ENCODE measurements around the gene CDK11A. TPM values are rescaled to one million over a fixed set of nuclear protein-coding genes. Genes with fewer than 3 reads are reported as not detected.

Gene CDK11A
- total RNA-seq, 1 donor from 2014 or later = 35.6 TPM

DNA sequence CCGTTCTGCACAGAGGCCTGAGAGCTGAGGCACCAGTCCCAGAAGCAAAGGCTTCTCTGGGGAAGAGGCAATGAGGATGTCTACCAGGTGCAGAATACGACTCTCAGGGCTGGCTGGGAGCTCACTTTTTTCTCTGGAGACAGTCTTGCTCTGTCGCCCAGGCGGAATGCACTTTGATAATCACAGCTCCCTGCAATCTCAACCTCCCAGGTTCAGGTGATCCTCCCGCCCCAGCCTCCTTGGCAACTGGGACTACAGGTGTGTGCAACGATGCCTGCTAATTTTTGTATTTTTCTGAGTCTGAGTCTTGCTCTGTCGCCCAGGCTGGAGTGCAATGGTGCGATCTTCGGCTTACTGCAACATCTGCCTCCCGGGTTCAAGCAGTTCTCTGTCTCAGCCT, 36.6 kb upstream of the CDK11A start:
- no peak overlapping the region for H3K27ac ChIP-seq
- no peak overlapping the region for H3K4me3 ChIP-seq
- H3K36me3 ChIP-seq = peaks cover 0 to 47% of the 10 kb centered on the region in 2 donors
- TF ChIP-seq POLR2AphosphoS5 (IDR thresholded peaks at IDR 0.05; ENCODE audit: insufficient read depth in 1 of 2, low read depth in 1 of 2) = no peak
- no peak for TF ChIP-seq POLR2A (IDR thresholded peaks at IDR 0.05)
- no peaks in the 10 kb centered on the region for H3K9me3 ChIP-seq
- DNase-seq (ENCODE audit: extremely low spot score in 2 of 2) = no peak
- no peaks in the 10 kb centered on the region for H3K27me3 ChIP-seq
- intact Hi-C loops (cut with DNase I) = no loop called here
- H3K4me1 ChIP-seq = peaks cover 16% of the 10 kb centered on the region

DNA sequence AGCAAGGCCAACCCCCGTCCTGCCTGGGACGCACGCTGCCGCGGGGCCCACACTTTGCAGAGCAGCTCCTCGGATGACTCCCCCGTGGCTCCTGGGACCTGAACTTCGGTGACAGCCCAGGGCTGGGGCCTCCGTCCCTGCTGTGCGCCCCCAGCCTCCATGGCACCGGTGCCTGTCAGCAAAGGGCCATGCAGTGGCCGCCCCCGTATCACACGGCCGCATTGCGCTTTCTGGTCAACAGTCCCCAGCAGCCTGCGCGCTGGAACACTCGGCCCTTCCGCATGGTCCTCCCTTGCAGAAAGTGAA, 36.1 kb upstream of the CDK11A start:
- peaks cover 0 to 51% of the 10 kb centered on the region in 2 donors for H3K36me3 ChIP-seq
- intact Hi-C loops (cut with DNase I) = no loop called here
- no peak overlapping the region for H3K4me3 ChIP-seq
- no peak overlapping the region for H3K27ac ChIP-seq
- no peak for TF ChIP-seq POLR2A (IDR thresholded peaks at IDR 0.05)
- no peak for TF ChIP-seq POLR2AphosphoS5 (IDR thresholded peaks at IDR 0.05; ENCODE audit: insufficient read depth in 1 of 2, low read depth in 1 of 2)
- TF ChIP-seq CTCF (IDR thresholded peaks at IDR 0.05) = no peak
- no peaks in the 10 kb centered on the region for H3K27me3 ChIP-seq
- no peaks in the 10 kb centered on the region for H3K9me3 ChIP-seq
- peaks cover 16% of the 10 kb centered on the region for H3K4me1 ChIP-seq
- no peak for DNase-seq (ENCODE audit: extremely low spot score in 2 of 2)

DNA sequence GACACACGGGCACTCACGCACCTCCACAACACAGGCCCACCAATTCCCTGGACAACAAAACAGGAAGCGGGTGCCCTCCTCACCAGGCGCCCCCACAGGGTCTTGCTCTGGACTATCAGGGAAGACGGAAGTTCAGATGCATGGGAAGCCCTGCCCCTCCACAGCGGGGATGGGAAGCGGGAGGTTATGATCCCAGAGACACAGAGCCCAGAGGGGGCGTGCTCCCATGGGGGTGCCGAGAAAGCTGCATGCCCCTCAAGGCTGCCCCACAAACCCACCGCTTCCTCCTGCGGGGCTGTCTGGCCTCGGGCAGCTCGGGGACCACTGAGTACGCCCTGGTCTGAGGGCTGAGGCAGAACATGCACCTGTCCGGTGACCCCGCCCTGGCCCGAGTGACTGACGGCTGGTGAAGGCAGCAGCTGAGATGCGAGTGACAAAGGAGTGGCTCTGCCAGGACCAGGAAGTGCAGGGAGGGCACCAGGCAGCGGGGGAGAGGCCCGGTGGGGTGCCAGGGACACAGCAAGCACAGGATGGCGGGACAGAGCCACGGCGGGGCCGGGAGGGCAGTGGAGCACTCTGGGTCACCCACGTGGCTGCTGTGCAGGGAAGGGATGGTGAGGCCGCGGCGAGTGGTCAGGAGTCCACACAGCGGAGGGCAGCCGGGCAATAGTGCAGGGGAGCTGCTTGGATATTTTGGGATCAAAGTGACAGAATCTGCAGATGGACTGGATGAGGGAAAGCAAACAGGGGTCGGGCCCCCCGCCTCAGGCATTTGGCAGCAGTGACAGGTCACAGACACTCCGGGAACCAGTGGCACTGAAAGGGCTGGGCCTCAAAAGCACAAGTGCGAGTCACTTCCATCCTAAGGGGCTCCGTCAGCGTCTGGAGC, 35.5 kb upstream of the CDK11A start:
- intact Hi-C loops (cut with DNase I) = no loop called here
- Histone ChIP-seq H3K27me3 (no peaks in the 10 kb centered on the region), H3K4me1 (peaks cover 16% of the 10 kb centered on the region), H3K36me3 (peaks cover 0 to 57% of the 10 kb centered on the region in 2 donors), H3K27ac (no peak overlapping the region), H3K9me3 (no peaks in the 10 kb centered on the region), H3K4me3 (no peak overlapping the region)
- no peak for DNase-seq (ENCODE audit: extremely low spot score in 2 of 2)
- TF ChIP-seq POLR2AphosphoS5 (IDR thresholded peaks at IDR 0.05; ENCODE audit: insufficient read depth in 1 of 2, low read depth in 1 of 2) = no peak

DNA sequence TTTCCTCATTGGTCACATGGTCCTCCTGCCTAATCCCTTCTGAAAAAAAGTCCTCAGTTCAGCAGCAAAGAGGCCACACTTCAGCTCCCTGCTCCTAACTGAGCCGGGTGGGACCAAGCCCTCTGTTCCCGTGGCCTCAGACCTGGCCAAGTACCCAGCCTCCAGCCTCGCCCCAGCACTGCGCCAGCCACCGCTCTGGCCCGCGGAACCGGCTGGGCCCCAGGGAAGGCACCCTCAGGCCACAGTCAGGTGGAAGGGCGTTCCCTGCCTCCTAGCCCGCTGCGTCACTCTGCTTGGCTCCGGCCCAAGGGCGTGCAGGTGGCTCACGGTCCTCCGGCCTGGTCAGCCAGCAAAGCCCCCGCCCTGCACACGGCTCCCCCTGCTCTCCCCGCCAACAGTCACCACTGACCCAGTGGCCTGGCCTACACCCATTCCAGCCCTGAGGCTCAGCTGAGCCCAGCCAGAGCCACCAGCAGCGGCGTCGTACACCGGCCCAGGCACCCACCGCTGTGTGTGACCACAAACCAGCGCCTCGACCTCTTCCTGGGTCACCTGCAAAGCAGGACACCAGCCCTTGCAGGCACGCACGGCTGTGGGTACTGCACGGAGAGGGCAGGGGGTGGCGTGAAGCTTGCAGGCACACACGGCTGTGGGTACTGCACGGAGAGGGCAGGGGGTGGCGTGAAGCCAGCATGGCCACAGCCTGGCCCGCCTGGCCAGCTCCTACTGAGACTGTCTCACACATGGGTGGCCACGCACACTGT, 34.7 kb upstream of the CDK11A start:
- Histone ChIP-seq H3K4me3 (no peak overlapping the region), H3K27me3 (no peaks in the 10 kb centered on the region), H3K9me3 (no peaks in the 10 kb centered on the region), H3K4me1 (peaks cover 16% of the 10 kb centered on the region), H3K27ac (no peak overlapping the region), H3K36me3 (peaks cover 0 to 65% of the 10 kb centered on the region in 2 donors)
- TF ChIP-seq POLR2A (IDR thresholded peaks at IDR 0.05) (no peak), CTCF (IDR thresholded peaks at IDR 0.05) (no peak), POLR2AphosphoS5 (IDR thresholded peaks at IDR 0.05; ENCODE audit: insufficient read depth in 1 of 2, low read depth in 1 of 2) (no peak)
- intact Hi-C loops (cut with DNase I) = no loop called here
- DNase-seq (ENCODE audit: extremely low spot score in 2 of 2) = peak in 1 of 2 donors; percentile 95

GRCh38 chr1:1758059-1758621, 34.0 kb upstream of the CDK11A start:
- no peaks in the 10 kb centered on the region for H3K9me3 ChIP-seq
- H3K36me3 ChIP-seq = peaks cover 0 to 73% of the 10 kb centered on the region in 2 donors
- H3K27ac ChIP-seq = no peak overlapping the region
- TF ChIP-seq POLR2A (IDR thresholded peaks at IDR 0.05) (no peak), CTCF (IDR thresholded peaks at IDR 0.05) (no peak)
- intact Hi-C loops (cut with DNase I) = no loop called here
- no peak overlapping the region for H3K4me3 ChIP-seq
- peaks cover 16% of the 10 kb centered on the region for H3K4me1 ChIP-seq
- DNase-seq (ENCODE audit: extremely low spot score in 2 of 2) = peak in 1 of 2 donors; percentile 87
- H3K27me3 ChIP-seq = no peaks in the 10 kb centered on the region

All from vagina (tissue), 2 donors.